Measurements from ENCODE around the gene DENND1C.

The DENND1C gene

GRCh38 chr19:6476155-6476895 is 5.3 kb downstream of the DENND1C start:
- DNase-seq, result peak; percentile 44

- no peak for DNase-seq
These were observed 6.1 kb downstream of the DENND1C start for GRCh38 chr19:6475321-6476108.

- DNase-seq, result no peak
These were observed 7.9 kb downstream of the DENND1C start for GRCh38 chr19:6473647-6474046.

DNA sequence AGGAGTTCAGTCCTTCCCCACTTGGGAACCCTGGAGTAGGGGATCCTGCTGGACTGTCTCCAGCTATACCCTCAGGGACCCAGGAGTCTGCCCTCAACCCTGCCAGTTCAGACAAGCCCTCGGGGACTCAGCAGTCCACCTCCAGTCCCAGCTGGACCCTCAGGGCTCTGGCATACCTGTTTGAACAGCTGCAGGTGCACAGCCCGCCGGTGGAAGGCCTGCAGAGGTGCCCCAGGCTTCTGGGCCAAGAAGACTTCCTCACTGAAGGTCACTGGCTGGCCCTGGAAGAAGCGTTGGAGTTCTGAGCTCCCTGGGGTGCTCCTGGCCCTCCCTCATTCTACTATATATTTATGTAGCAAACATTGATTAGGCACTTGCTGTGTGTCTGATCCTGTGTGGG is 8.9 kb downstream of the DENND1C start:
- DNase-seq, result no peak

DNA sequence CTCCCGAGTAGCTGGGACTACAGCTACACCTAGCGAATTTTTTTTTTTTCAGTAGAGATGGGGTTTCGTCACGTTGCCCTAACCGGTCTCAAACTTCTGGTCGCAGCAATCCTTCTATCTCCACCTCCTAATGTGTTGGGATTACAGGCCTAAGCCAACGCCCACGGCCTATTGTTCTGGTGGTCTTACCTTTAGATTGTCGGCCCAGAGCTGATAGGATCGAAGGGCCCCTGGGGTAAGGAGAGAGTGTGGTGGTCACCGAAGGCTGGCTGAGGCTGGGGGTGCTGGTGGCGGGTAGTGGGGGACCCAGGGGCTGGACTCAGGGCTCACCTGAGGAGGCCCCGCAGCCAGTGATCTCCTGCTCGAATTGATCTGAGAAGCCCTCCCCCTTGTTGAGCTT is 10.5 kb downstream of the DENND1C start:
- DNase-seq, result no peak

GRCh38 chr19:6470173-6470572 is 11.4 kb downstream of the DENND1C start:
- no peak for DNase-seq

GRCh38 chr19:6467384-6467783 is 14.2 kb downstream of the DENND1C start:
- no peak for DNase-seq

GRCh38 chr19:6466526-6467248 is 14.9 kb downstream of the DENND1C start:
- no peak for DNase-seq

- no peak for DNase-seq
These were observed 15.9 kb downstream of the DENND1C start for GRCh38 chr19:6465663-6466062.

- DNase-seq, result no peak
These were observed 16.6 kb downstream of the DENND1C start for GRCh38 chr19:6465006-6465405.

GRCh38 chr19:6464070-6464873 is 17.3 kb downstream of the DENND1C start, which contains the start of gene CRB3:
Gene CRB3, plus strand, starts transcription at chr19:6464271. Its CDS starts 431 bp downstream, at chr19:6464702.
- DNase-seq, result peak; percentile 57

GRCh38 chr19:6460099-6460884 is 21.3 kb downstream of the DENND1C start:
- DNase-seq, result peak; percentile 94

DNA sequence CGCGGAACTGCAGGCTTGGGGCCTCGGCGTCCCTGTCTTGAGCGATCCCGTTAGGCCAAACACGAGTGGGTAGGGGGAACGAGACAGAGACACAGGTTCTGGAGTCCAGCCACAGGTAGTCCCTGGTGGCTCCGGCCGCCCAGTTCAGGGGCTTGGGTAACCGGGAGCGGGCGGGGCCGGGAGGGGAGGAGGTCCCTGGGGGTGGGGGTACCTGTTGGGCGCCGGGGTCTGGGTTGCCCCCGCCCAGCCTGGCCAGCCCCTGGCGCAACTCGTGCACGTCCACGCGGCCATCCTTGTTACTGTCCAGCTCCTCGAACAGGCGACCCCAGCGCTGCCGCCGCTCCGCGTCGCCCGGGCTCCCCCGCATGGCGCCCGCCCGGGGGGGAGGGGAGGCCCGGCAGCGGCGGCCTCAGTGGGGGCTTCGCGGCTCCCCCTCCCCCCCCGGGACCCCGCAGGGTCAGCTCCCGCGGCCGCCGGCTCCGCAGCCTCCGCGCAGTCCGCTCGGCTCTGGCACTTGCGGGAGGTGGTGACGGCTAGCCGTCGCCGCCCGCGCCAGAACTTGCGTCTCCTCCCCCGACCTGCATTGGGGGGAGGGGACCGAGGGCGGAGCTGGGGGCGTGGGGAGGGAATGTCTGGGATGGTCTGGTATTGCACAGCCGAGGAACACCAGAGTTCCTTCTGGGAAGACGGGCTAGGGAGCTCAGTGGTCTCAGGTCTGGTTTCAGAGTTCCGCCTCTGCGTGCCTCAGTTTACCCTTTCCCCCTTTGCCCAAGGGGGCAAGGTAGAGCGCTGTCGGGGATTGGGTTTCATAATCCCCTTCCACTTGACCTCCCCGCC is 22.1 kb downstream of the DENND1C start, which contains the start of gene SLC25A23:
Gene SLC25A23, minus strand, starts transcription at position 531 of the 837 bp plus-strand sequence. Its CDS starts 164 bp downstream, at position 367.
- DNase-seq, result peak; percentile 55

- DNase-seq, result no peak
These were observed 22.8 kb downstream of the DENND1C start for GRCh38 chr19:6458695-6459261.

DNA sequence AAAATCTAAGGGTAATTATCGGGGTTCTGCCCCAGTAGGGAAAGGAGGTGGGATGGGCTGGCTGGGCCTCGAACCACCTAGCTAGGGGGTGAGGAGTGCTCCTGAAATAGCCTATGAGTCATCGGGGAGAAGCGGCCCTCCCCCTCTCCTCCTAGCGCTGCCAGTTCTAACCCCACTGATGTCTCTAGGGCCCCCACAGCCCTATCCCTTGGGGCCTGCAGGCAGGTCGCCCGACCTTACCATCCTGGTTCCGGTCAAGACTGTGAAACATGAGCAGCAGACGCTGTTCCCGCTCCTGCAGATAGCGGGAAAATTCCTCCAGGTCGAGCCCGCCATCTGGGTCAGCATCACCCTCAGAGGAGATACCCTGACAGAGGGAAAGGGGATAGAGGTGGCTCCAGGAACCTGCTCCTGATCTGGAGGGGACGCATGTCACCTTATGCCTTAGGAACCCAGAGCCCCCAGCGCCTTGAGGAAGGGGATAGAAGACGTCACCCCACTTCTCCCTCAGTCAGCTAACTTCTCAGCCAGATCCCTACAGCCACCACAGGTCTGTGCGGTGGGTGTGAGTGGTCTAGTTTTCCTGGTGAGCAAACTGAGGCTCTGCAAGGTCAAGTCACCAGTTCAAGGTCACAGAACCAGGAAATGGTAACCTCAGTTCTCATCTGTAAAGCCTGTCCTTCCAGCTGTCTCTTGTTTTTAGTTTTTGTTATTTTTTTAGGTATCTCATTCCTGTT is 23.5 kb downstream of the DENND1C start:
- DNase-seq, result no peak

DNA sequence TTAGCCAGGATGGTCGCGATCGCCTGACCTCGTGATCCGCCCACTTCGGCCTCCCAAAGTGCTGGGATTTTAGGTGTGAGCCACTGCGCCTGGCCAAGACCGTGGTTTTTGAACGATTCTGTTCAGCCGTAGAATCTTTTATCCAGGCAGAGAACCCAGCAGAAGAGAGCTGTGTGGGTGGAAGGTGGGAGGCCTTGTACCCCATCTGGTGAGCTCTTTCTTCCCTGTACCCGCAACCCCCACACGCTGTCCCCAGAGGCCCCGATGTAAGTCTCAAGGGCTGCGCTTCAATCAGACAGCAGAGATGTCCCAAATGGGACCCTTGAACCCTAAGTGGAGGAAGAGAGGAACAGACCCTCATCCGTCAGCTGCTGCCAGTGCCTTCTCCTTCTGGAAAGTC is 25.7 kb downstream of the DENND1C start:
- DNase-seq, result no peak

DNA sequence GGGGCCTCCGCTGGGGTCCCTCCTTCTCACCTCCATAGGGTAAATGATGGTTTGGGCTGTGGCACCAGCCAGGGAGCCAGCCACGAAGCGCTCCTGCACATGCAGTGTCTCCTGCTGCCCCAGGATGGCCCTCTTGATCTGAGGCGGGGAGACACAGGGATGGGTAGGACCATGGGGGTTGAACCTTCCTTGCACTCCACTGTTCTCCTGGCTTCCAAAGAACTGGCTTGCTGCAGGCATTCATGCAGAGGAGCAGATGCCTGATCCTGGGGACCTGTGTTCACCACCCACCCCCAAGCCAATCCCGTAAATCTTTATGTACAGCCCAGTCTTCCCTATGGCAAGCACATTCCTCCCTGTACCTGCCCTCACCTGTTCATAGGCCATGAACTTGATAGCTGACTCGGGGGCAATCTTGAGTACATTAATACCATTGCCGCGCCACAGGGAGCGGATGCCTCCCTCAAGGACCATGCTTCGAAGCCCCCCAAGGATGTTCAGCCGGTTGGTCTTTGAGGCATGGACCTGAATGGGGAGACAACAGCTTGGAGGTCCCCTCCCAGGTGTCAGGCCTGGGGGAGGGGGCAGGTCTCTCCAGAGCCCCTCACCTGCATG is 27.5 kb downstream of the DENND1C start:
- no peak for DNase-seq

- DNase-seq, result no peak
These were observed 28.7 kb downstream of the DENND1C start for GRCh38 chr19:6452899-6453298.

- DNase-seq, result no peak
These were observed 29.4 kb downstream of the DENND1C start for GRCh38 chr19:6452223-6452614.
